GM23338 (cell line): ENCODE data around the gene ZBTB20.

Experiments used
- CREB1 ChIP-seq: fragments of 250-450 bp; sonication (Bioruptor Pico); IDR thresholded peaks from 2 replicates; pipeline ENCODE4 v1.5.0; 2020; ENCODE audit warnings: low read depth, mild to moderate bottlenecking, moderate library complexity
- EZH2phosphoT487 ChIP-seq: fragments of 200-600 bp; sonication (generic); IDR thresholded peaks from one replicate; pipeline ENCODE4 v1.8.1; 2018; ENCODE audit warnings: antibody characterized with exemption; ENCODE audit not compliant: unreplicated experiment
- TF ChIP-seq, protein P1 (sequence below), 2 experiments: fragments of 200-600 bp in 1 of 2; sonication (generic) in 1 of 2; conservative IDR thresholded peaks; 2 replicates each; pipeline versions ENCODE4 v1.5.1 to v1.6.1; 2016 to 2017; ENCODE audit warnings: antibody characterized with exemption in 2 of 2, low read depth in 2 of 2, mild to moderate bottlenecking in 2 of 2, moderate library complexity in 1 of 2

- TF ChIP-seq CREB1 (CRISPR knock-in tag) (no peak), EZH2phosphoT487 (no peak)
- TF ChIP-seq, protein P1, sequence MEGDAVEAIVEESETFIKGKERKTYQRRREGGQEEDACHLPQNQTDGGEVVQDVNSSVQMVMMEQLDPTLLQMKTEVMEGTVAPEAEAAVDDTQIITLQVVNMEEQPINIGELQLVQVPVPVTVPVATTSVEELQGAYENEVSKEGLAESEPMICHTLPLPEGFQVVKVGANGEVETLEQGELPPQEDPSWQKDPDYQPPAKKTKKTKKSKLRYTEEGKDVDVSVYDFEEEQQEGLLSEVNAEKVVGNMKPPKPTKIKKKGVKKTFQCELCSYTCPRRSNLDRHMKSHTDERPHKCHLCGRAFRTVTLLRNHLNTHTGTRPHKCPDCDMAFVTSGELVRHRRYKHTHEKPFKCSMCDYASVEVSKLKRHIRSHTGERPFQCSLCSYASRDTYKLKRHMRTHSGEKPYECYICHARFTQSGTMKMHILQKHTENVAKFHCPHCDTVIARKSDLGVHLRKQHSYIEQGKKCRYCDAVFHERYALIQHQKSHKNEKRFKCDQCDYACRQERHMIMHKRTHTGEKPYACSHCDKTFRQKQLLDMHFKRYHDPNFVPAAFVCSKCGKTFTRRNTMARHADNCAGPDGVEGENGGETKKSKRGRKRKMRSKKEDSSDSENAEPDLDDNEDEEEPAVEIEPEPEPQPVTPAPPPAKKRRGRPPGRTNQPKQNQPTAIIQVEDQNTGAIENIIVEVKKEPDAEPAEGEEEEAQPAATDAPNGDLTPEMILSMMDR (conservative IDR thresholded peaks at IDR 0.05; ENCODE audit: low read depth in 2 of 2), result no peak
These were observed 357.3 kb downstream of the ZBTB20 start for GRCh38 chr3:114789803-114790202.
